Cardiac muscle cell (in vitro differentiated cells and primary cell): Measurements from ENCODE around the gene PLB1. TPM values are rescaled to one million over a fixed set of nuclear protein-coding genes. Genes with fewer than 3 reads are reported as not detected.

Experiments used
- DNase-seq, 2 donors: peaks; one replicate each; pipeline versions ENCODE4 v3.0.0 to v3.0.0-alpha.2; 2010 to 2017; ENCODE audit warnings: low read depth in 1 of 2, low spot score in 1 of 2
- H3K27ac ChIP-seq: fragments of 200-600 bp; sonication (generic); 2 replicates; pipeline ENCODE4 v1.5.1; 2016
- H3K27me3 ChIP-seq: fragments of 200-600 bp; sonication (generic); 2 replicates; pipeline ENCODE4 v1.6.0; 2016; ENCODE audit warnings: control low read depth
- H3K36me3 ChIP-seq: fragments of 200-600 bp; sonication (generic); 2 replicates; pipeline ENCODE4 v1.5.1; 2016; ENCODE audit warnings: control low read depth
- H3K4me1 ChIP-seq: fragments of 200-600 bp; sonication (generic); 2 replicates; pipeline ENCODE4 v1.8.1; 2017; ENCODE audit warnings: low read depth, mild to moderate bottlenecking, mixed run types
- H3K4me3 ChIP-seq: fragments of 200-600 bp; sonication (generic); 2 replicates; pipeline ENCODE4 v1.5.1; 2016; ENCODE audit warnings: mild to moderate bottlenecking
- H3K9me3 ChIP-seq: fragments of 200-600 bp; sonication (generic); 2 replicates; pipeline ENCODE4 v1.5.1; 2017; ENCODE audit warnings: low read depth, mild to moderate bottlenecking, control low read depth
- polyA plus RNA-seq: library from polyadenylated mRNA; unstranded; fragments of >200 nt; fragmentation: Nextera tagmentation; extraction: Ambion mirVana; gene quantifications from 2 replicates; pipeline ENCODE4 v1.2.1, GENCODE V29; 2016
- total RNA-seq: library from RNA; depleted of rRNA; stranded (reverse); fragments of >200 nt; gene quantifications from 2 replicates; pipeline ENCODE4 v1.2.3, GENCODE V29; 2016
- TF ChIP-seq, protein P1 (sequence below): IDR thresholded peaks from 2 replicates; pipeline ENCODE4 v1.5.1; 2012; ENCODE audit warnings: low read depth, mild to moderate bottlenecking, low read length

PLB1 gene
- total and polyA plus RNA-seq, 2 experiments from 2014 or later: 1.1 to 1.2 TPM

GRCh38 chr2:28462122-28462521, 33.7 kb upstream of the PLB1 start:
- H3K27me3 ChIP-seq: no peaks in the 10 kb centered on the region
- TF ChIP-seq, protein P1, sequence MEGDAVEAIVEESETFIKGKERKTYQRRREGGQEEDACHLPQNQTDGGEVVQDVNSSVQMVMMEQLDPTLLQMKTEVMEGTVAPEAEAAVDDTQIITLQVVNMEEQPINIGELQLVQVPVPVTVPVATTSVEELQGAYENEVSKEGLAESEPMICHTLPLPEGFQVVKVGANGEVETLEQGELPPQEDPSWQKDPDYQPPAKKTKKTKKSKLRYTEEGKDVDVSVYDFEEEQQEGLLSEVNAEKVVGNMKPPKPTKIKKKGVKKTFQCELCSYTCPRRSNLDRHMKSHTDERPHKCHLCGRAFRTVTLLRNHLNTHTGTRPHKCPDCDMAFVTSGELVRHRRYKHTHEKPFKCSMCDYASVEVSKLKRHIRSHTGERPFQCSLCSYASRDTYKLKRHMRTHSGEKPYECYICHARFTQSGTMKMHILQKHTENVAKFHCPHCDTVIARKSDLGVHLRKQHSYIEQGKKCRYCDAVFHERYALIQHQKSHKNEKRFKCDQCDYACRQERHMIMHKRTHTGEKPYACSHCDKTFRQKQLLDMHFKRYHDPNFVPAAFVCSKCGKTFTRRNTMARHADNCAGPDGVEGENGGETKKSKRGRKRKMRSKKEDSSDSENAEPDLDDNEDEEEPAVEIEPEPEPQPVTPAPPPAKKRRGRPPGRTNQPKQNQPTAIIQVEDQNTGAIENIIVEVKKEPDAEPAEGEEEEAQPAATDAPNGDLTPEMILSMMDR: no peak
- H3K36me3 ChIP-seq: no peaks in the 10 kb centered on the region
- no peak overlapping the region for H3K4me3 ChIP-seq
- no peak overlapping the region for H3K27ac ChIP-seq
- H3K4me1 ChIP-seq: peaks cover 6% of the 10 kb centered on the region
- H3K9me3 ChIP-seq: no peaks in the 10 kb centered on the region
- DNase-seq: no peak

DNA sequence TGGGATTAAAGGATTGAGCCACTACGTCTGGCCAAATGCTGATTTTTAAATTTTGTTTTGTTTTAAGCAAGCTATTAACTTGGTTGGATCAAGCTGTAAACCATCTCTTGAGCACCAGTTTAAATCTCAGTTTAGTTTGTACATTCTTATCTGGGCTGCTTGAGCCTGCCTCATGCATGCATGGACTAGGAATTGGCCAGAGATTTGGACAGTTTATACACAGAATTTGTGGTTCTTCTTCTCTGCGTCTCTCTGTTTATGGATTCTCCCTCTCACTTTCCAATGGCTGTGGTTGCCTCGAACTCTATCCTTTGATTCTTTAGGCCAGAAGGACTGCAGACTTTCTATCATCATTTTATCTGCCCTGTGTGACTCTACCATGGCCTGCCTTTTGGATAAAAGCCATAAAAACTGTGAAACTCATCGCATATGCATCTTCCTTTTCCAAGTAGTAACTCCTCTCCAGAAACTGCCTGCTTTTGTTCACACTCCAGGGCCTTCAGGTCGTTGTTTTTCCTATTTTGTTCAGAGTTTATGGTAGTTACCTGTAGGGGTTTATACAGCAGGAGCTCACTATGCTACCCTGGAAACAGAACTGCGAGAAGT, 32.5 kb upstream of the PLB1 start:
- H3K4me1 ChIP-seq: peaks cover 6% of the 10 kb centered on the region
- H3K4me3 ChIP-seq: no peak overlapping the region
- H3K27me3 ChIP-seq: no peaks in the 10 kb centered on the region
- no peak for DNase-seq
- H3K27ac ChIP-seq: no peak overlapping the region
- TF ChIP-seq, protein P1: no peak
- H3K36me3 ChIP-seq: no peaks in the 10 kb centered on the region
- no peaks in the 10 kb centered on the region for H3K9me3 ChIP-seq

DNA sequence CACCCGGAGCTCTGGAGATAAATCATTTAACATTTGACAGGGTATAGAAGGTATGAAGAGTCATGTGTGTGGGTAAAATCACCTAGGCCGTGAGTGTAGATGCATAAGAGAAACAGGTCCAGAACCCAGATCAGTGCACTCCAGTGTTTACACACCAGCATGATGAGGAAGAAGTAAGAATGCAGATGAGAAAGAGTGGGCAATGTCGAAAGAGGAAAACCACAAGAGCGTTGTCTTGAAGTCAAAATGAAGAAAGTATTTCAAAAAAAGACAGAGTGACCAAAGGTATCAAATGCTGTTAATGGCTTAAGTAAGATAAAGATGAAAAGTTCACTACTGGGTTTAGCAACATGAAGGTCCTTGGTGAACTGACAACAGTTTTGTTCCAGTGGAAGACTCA, 32.0 kb upstream of the PLB1 start:
- DNase-seq: peak in 1 of 2 donors; percentile 54
- H3K27ac ChIP-seq: no peak overlapping the region
- no peaks in the 10 kb centered on the region for H3K36me3 ChIP-seq
- H3K27me3 ChIP-seq: no peaks in the 10 kb centered on the region
- TF ChIP-seq, protein P1: no peak
- H3K4me3 ChIP-seq: no peak overlapping the region
- H3K4me1 ChIP-seq: peaks cover 6% of the 10 kb centered on the region
- H3K9me3 ChIP-seq: no peaks in the 10 kb centered on the region

GRCh38 chr2:28465148-28465885, 30.5 kb upstream of the PLB1 start:
- Histone ChIP-seq H3K4me1 (peaks cover 6% of the 10 kb centered on the region), H3K27ac (peak overlapping the region; percentile 39), H3K27me3 (no peaks in the 10 kb centered on the region), H3K4me3 (no peak overlapping the region), H3K36me3 (no peaks in the 10 kb centered on the region), H3K9me3 (no peaks in the 10 kb centered on the region)
- DNase-seq: peak in 1 of 2 donors; percentile 31
- TF ChIP-seq, protein P1: no peak

DNA sequence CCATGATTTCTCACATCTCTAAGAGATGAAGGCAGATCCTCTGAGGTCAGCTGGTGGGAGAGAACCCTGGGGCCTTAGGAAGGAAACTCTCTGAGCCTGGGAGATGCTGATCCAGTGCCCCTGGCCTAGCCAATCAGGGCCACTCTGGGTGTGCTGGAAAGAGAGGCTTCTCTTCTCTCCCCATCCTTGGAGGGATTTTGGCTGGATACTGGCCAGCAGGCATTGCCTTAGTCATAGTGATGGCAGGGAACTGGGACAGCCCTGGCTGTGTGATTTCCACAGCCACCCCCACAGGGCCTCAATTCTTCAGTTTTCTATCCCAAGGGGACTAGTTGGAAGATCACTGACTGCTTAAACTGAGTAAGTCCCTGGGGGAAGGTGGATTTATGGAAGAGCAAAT, 26.6 kb upstream of the PLB1 start:
- Histone ChIP-seq H3K27me3 (no peaks in the 10 kb centered on the region), H3K4me3 (no peak overlapping the region), H3K4me1 (peaks cover 6% of the 10 kb centered on the region), H3K9me3 (no peaks in the 10 kb centered on the region), H3K36me3 (no peaks in the 10 kb centered on the region), H3K27ac (no peak overlapping the region)
- TF ChIP-seq, protein P1: no peak
- DNase-seq: peak in 1 of 2 donors; percentile 59
